ENCODE results near the gene OSBPL3. TPM values are rescaled to one million over a fixed set of nuclear protein-coding genes. Genes with fewer than 3 reads are reported as not detected.

OSBPL3 gene
- total RNA-seq, 1 donor from 2014 or later: 9.8 TPM

- Mint-ChIP-seq H3K9me3 (no peaks in the 10 kb centered on the region), H3K36me3 (no peaks in the 10 kb centered on the region), H3K4me1 (no peaks in the 10 kb centered on the region), H3K27me3 (ENCODE audit: low read depth) (peaks cover 2% of the 10 kb centered on the region), H3K4me3 (no peak overlapping the region), H3K27ac (no peak overlapping the region)
- TF ChIP-seq CTCF (IDR thresholded peaks at IDR 0.05; ENCODE audit: unreplicated experiment): no peak
- DNase-seq (ENCODE audit: low spot score in 2 of 2, unreplicated experiment in 2 of 2): no peak
Measured at GRCh38 chr7:24851786-24852185, 128.2 kb downstream of the OSBPL3 start.

- no peaks in the 10 kb centered on the region for H3K4me1 Mint-ChIP-seq
- no peak for TF ChIP-seq CTCF (IDR thresholded peaks at IDR 0.05; ENCODE audit: unreplicated experiment)
- H3K27ac Mint-ChIP-seq: no peak overlapping the region
- H3K4me3 Mint-ChIP-seq: no peak overlapping the region
- H3K9me3 Mint-ChIP-seq: no peaks in the 10 kb centered on the region
- DNase-seq (ENCODE audit: low spot score in 2 of 2, unreplicated experiment in 2 of 2): no peak
- no peaks in the 10 kb centered on the region for H3K36me3 Mint-ChIP-seq
- no peaks in the 10 kb centered on the region for H3K27me3 Mint-ChIP-seq (ENCODE audit: low read depth)
Measured at GRCh38 chr7:24848878-24849277, 131.1 kb downstream of the OSBPL3 start.

GRCh38 chr7:24847754-24848153 lies 132.2 kb downstream of the OSBPL3 start:
- Mint-ChIP-seq H3K9me3 (no peaks in the 10 kb centered on the region), H3K27ac (no peak overlapping the region), H3K27me3 (ENCODE audit: low read depth) (no peaks in the 10 kb centered on the region), H3K4me3 (no peak overlapping the region), H3K4me1 (no peaks in the 10 kb centered on the region), H3K36me3 (no peaks in the 10 kb centered on the region)
- no peak for DNase-seq (ENCODE audit: low spot score in 2 of 2, unreplicated experiment in 2 of 2)
- TF ChIP-seq CTCF (IDR thresholded peaks at IDR 0.05; ENCODE audit: unreplicated experiment): no peak

- no peaks in the 10 kb centered on the region for H3K4me1 Mint-ChIP-seq
- no peaks in the 10 kb centered on the region for H3K9me3 Mint-ChIP-seq
- no peak for DNase-seq (ENCODE audit: low spot score in 2 of 2, unreplicated experiment in 2 of 2)
- TF ChIP-seq CTCF (IDR thresholded peaks at IDR 0.05; ENCODE audit: unreplicated experiment): no peak
- H3K36me3 Mint-ChIP-seq: no peaks in the 10 kb centered on the region
- H3K27me3 Mint-ChIP-seq (ENCODE audit: low read depth): no peaks in the 10 kb centered on the region
- no peak overlapping the region for H3K4me3 Mint-ChIP-seq
- H3K27ac Mint-ChIP-seq: no peak overlapping the region
Measured at GRCh38 chr7:24843821-24844434, 136.1 kb downstream of the OSBPL3 start.

GRCh38 chr7:24842449-24843241 lies 137.3 kb downstream of the OSBPL3 start:
- no peak for TF ChIP-seq CTCF (IDR thresholded peaks at IDR 0.05; ENCODE audit: unreplicated experiment)
- Mint-ChIP-seq H3K9me3 (no peaks in the 10 kb centered on the region), H3K27me3 (ENCODE audit: low read depth) (no peaks in the 10 kb centered on the region), H3K36me3 (no peaks in the 10 kb centered on the region), H3K4me1 (no peaks in the 10 kb centered on the region), H3K27ac (no peak overlapping the region), H3K4me3 (no peak overlapping the region)
- DNase-seq (ENCODE audit: low spot score in 2 of 2, unreplicated experiment in 2 of 2): no peak
